LNCaP clone FGC (cell line): Measurements from ENCODE around the gene MAGI2.

ENCODE experiments used
- DNase-seq: peaks from one replicate; pipeline ENCODE4 v3.0.0-alpha.2; 2011; ENCODE audit warnings: low read depth
- H3K4me3 ChIP-seq: 2 replicates; pipeline ENCODE4 v1.5.1; 2011; ENCODE audit warnings: mild to moderate bottlenecking, low read depth, low read length, control low read depth
- CTCF ChIP-seq: IDR thresholded peaks from 2 replicates; pipeline ENCODE4 v1.5.1; 2012; ENCODE audit warnings: mild to moderate bottlenecking; ENCODE audit not compliant: control insufficient read depth, insufficient read depth; ENCODE audit errors: extremely low read depth

MAGI2 gene

GRCh38 chr7:78039790-78040776, 1413.4 kb downstream of the MAGI2 start:
- TF ChIP-seq CTCF: peak; percentile 50
- DNase-seq: no peak
- H3K4me3 ChIP-seq: no peak overlapping the region

GRCh38 chr7:78038465-78039080, 1414.9 kb downstream of the MAGI2 start:
- DNase-seq: no peak
- H3K4me3 ChIP-seq: no peak overlapping the region
- no peak for TF ChIP-seq CTCF

- H3K4me3 ChIP-seq: no peak overlapping the region
- DNase-seq: no peak
- no peak for TF ChIP-seq CTCF
These were observed 1415.9 kb downstream of the MAGI2 start for GRCh38 chr7:78037603-78038002.

- H3K4me3 ChIP-seq: no peak overlapping the region
- TF ChIP-seq CTCF: no peak
These were observed 1420.1 kb downstream of the MAGI2 start for GRCh38 chr7:78033410-78033809.

GRCh38 chr7:78026492-78026891, 1427.0 kb downstream of the MAGI2 start:
- no peak for TF ChIP-seq CTCF
- H3K4me3 ChIP-seq: no peak overlapping the region
- DNase-seq: no peak

More at GRCh38 chr7:78033410-78033809, 1420.1 kb downstream of the MAGI2 start:
- DNase-seq: no peak

- H3K4me3 ChIP-seq: no peak overlapping the region
- no peak for TF ChIP-seq CTCF
- DNase-seq: no peak
These were observed 1428.9 kb downstream of the MAGI2 start for GRCh38 chr7:78024591-78024990.
